NCI-H2196 (cell line): ENCODE results near the gene SH3PXD2A.
A peak's percentile ranks its signal among the peaks of the same experiment; 100 is the strongest.

Experiments
- DNase-seq: peaks from one replicate; lab custom pipeline; 2025; ENCODE audit not compliant: unreplicated experiment; lab: John Stamatoyannopoulos, UW

The SH3PXD2A gene

GRCh38 chr10:103592186-103593021, 263.0 kb downstream of the SH3PXD2A start:
- DNase-seq, result peak; percentile 28

GRCh38 chr10:103590744-103591291, 264.6 kb downstream of the SH3PXD2A start:
- DNase-seq, result no peak

GRCh38 chr10:103590060-103590459, 265.3 kb downstream of the SH3PXD2A start:
- DNase-seq, result no peak

- no peak for DNase-seq
Measured at GRCh38 chr10:103589074-103589630, 266.2 kb downstream of the SH3PXD2A start.

GRCh38 chr10:103587073-103587472, 268.3 kb downstream of the SH3PXD2A start:
- no peak for DNase-seq

GRCh38 chr10:103585011-103585405, 270.4 kb downstream of the SH3PXD2A start:
- no peak for DNase-seq

- no peak for DNase-seq
Measured at GRCh38 chr10:103584216-103585010, 271.0 kb downstream of the SH3PXD2A start.

GRCh38 chr10:103583871-103584215, 271.5 kb downstream of the SH3PXD2A start:
- DNase-seq, result no peak

GRCh38 chr10:103582331-103583123, 272.8 kb downstream of the SH3PXD2A start:
- DNase-seq, result no peak

GRCh38 chr10:103581499-103581898, 273.9 kb downstream of the SH3PXD2A start:
- no peak for DNase-seq

GRCh38 chr10:103580430-103580829, 274.9 kb downstream of the SH3PXD2A start:
- no peak for DNase-seq

- no peak for DNase-seq
Measured at GRCh38 chr10:103580011-103580410, 275.4 kb downstream of the SH3PXD2A start.

- no peak for DNase-seq
Measured at GRCh38 chr10:103578782-103579382, 276.5 kb downstream of the SH3PXD2A start.

GRCh38 chr10:103576862-103577261, 278.5 kb downstream of the SH3PXD2A start:
- DNase-seq, result peak; percentile 16

GRCh38 chr10:103576076-103576471, 279.3 kb downstream of the SH3PXD2A start:
- no peak for DNase-seq

GRCh38 chr10:103575416-103576075, 279.8 kb downstream of the SH3PXD2A start:
- DNase-seq, result no peak

GRCh38 chr10:103574097-103575061, 281.0 kb downstream of the SH3PXD2A start:
- no peak for DNase-seq

- DNase-seq, result no peak
Measured at GRCh38 chr10:103573205-103573487, 282.2 kb downstream of the SH3PXD2A start.
